ENCODE results near the gene IFIH1.
A peak's percentile ranks its signal among the peaks of the same experiment; 100 is the strongest.

Gene IFIH1

DNA sequence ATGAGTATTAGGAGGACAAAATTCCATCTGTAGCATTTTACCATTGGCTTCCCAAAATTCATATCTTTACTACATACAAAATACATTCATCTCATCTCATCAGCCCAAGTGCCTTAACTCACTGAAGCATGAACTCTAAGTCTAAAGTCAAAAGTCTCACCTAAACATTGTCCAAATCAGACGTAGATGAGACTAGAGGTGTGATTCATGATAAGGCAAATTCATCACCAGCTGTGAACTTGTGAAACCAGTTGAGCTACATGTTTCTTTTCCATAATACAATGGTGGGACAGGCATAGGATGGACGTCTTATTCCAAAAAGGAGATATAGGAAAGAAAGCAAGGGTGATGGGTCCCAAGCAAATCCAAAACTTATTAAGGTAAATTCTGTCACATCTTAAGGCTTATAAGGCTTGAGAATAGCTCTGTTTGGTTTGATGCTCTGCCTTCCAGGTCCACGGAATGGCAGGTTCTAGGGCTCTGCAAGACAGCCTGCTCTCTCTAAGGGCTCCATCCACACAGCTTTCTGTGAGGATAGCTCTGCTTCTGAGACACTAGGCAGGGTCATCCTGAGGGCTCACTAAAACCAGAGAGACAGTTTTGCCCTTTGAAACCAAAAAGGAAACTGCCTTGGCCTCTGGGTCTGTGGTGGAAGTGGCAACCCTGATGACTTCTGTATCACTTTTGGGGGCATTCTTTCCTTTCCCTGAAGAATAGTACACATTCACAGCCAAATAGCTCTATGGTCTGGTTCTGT lies 9.6 kb downstream of the IFIH1 start:
- no peak for DNase-seq

DNA sequence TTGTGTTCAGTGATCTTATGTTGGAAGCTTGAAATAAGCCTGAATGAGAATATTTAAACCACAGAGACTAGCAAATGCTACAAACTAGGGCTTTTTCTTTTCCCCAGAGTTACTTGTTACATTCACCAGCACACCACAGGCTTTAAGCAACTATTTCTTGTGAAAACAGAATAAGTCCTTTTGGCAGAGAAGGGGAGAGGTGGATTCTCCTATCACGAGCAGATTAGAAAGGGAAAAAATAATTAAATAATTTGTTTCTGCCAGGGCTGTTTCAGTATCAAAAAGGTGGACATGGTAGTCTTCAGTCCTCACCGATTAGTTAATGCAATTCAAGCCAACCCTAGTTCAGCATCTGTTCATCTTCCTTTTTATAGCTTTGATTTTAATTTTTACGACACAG lies 12.6 kb downstream of the IFIH1 start:
- no peak for DNase-seq

DNA sequence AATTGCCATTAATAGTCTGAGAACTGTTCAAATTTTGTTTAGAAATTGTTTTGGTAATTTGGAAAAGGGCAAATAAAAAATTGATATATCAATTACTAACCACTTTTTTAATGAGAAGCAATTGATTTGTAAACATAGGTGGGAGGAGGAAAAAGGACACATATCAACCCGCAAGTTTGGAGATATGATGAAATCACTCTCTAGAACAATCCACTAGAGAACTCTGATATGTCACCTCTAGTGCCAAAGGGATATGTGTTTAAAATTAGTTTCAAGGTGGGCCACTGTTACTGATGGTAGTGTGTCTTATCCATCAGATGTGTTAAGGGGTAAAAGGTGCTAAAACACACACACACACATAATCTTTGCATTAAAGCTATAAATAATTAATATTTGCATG lies 16.6 kb downstream of the IFIH1 start:
- DNase-seq, result no peak

DNA sequence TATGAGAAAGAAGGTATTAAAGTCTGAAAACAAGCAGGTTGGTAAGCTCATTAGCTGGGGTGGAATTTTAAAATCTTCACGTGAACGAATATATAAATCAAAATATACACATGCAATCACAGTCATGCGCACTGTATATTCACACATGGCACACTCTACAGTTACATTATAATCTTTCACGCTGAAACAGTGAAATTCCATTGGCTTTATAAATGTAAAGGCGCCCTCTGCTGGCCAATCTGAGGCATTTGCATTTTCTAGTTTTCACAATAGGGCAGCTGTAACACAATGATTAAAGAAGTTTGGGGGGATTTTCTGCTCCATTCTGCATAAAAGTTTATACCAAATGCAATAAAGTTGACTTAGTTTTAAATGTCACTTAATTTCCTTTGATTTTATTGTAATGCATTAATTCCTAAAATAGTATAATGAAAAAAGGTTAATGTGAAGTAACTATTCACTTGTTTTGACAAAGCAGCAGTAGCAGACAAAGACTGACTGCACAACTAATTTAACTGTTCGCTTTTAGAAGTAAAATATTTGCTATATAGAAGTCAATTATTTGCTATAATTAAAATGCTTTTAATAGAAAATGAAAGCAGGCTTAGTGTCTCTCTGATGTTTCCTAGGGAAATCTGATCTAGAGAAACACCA lies 17.2 kb downstream of the IFIH1 start:
- DNase-seq, result peak; percentile 59

DNA sequence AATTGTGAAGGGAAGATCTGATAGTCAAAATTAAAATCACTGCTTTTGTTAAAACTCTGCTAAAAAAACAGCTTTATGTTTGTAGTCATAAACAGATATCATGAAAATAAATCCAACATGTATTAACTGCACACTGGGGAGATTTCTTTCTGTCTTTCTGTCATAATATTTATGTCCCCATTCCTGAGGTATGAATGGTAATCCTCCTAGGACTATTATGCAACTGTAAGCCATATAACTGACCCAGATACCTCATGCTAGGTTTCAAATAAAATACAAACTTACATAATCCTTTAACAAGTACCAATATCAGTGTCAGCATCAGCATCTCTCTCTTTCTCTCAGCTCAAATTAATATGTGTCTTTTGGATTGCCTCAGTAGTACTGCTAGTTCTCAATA lies 18.2 kb downstream of the IFIH1 start:
- DNase-seq, result no peak

DNA sequence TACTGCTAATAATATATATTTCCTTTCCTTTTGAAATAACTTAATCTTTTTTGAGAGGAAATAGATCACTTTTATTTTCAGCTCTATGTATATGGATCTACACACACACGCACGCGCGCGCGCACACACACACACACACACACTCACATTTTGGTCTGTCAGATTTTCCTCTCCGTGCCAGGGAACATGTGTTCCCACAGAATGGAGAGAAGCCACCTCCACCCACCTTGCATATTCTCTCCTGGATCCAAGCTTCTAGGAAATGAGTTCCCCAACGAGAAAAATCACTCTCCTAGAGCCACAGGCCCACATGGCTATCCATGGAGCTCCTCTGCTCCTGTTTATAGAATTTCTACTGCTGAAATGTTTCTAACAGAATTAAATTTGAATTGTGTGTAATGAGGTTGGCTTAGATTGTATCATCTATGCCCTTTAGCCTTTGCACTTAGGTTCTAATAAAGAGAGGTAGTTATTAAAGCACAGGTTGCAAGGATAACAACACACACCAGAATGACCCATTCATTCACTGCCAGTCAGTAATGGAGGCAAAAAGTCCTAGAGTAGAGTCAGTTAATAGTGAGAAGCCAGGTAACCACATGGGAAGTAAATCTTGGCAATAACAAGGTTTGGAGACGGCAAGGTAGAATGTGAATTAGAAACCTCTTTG lies 19.7 kb downstream of the IFIH1 start:
- DNase-seq, result no peak

DNA sequence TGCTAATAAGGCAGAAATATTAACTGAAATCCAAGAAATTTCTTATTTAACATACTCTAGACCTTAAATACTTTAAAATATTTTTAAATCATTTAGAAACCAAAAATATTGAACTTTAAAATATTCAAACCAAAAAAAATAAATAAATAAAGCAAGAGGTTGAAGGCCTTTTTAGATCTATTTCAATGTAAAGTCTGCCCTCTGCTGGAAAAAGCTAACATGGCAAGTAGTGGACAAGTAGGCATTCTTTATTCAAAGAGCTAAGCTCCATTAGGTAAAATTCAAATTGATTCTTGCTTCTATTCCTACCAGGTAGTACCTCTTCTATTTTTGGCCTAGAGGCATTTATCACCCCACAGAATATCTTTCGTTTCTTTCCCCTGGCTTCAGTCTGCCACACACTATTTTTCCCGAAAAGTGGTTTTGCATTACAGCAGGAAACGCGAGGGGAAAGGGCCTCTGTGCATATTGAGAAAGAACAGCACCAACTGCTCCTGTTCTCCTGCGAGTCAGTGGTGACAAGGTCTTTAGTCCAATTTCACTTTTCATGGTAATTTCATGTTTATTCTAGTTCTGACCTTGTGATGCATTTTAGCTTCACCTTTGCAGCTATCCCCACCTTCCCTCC lies 20.4 kb downstream of the IFIH1 start:
- DNase-seq, result peak; percentile 76

DNA sequence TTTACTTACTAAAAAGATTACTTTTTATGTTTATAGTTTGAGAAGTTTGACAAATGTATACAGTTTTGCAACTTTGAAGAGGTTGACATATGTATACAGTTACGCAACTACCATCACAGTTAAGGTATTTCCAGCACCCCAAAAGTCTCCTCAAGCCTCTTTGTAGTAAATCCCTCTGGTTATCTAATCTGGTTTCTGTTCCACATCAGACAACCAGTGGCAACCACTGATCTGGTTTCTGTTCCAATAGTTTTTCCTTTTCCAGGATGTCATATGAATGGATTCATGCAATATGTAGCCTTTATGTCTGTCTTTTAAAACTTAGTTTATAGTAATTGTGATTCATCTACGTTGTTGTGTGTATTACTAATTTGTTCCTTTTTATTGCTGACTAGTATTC lies 23.5 kb downstream of the IFIH1 start:
- no peak for DNase-seq

DNA sequence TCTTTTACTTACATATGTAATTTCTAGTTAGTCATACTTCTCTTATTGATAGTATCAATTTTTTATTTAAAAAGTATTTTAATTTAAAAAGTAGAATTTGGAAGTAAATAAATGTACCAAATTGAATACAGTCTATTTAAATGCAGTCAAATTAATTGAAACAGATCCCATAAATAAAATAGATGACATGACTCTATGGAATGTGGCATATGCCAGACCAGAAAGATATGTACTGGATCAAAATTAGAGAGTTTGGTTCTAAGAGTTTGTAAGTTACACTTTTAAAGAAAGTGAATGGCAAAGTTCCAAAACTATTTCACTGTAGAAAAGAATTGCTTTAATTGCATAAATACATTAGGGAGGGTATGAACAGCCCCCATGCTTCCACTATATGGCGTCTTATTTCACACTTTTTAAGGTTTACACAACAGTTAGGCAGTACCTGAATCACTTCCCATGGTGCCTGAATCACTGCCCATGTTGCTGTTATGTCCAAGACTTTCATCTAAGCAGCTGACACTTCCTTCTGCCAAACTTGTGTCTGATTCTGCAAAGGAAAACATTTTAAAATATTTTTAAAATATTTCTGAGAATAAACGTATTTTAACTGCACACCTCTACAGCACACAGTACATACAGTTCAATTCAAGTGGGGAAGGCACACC lies 25.2 kb downstream of the IFIH1 start:
- DNase-seq, result no peak

DNA sequence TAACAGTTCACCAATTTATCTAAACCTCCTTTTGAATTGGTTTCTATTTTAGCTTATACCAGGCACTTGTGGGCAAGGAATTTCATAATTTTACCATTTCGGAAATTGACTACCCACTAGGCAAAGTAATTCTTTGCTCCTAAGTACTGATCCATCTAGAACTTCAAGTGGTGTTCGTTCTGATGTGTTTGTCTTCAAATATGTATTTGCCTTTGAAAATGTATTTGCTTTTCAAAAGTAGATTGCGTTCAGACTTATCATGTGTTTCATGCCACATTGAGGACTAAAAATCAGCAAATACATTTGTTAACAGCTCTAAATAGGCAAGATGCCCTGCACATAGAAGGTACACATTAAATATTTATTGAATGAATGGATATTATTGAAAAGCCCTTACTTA lies 26.7 kb downstream of the IFIH1 start:
- DNase-seq, result no peak

DNA sequence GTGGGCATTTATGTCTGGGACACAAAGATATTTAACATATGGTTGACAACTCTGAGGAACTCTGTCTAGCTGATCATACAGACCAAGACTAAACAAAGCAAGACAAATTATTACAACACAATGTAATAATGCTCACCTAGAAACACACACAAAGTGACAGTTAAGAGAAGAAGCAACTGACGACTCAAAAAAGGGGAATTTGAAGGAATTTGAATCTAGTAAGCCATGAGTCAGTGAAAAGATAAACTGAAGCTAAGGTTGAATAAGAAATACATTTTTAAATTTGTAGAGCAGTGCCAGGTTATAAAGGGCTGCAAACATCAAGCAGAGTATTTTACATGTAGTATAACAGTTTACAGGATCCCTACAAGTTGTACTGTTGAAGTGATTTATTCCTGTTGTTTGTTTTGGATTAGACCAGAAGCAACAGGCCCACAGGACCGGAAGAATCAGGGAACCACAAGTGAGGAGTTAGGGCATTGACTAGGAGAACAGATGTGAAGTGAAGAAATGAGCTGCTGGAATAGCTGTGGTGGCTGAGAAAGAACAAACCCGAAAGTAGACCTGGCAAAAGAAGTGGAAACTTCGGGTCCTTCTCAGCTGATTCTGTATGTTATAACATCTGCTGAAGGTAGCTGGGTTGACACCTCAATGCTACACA lies 35.6 kb downstream of the IFIH1 start:
- no peak for DNase-seq

DNA sequence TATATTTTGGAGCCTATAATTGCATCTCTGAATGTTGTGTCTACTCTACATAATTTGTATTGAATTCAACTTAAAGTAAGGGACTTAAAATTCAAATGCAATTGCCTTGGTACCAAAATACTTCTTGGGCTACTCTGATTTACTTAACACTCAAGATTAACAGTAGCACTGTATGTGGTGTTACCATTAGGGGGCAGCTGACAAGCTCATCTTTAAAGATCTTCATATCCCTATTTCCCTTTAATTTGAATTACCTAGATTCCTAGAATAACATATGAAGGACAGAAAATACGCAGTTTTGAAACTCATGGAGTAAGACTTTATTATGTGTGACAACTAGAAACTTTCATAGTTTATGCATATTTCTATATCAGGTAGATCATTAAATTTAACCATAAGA lies 37.8 kb downstream of the IFIH1 start:
- DNase-seq, result no peak

DNA sequence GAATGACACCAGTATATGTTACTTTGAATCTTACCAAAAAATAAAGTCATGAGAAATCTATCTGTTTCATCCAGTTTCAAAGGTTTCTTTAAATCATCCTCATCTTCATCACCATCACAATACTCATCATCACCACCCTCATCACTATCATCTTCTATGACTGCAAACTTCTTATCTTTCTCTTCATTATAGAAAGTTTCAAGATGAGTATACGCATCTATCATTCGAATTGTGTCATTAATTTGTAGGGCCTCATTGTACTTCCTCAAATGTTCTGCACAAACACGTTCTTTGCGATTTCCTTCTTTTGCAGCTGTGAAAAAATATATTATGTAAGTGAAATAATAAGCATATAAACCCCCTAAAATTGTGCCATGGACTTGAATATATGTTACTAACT lies 41.1 kb downstream of the IFIH1 start:
- no peak for DNase-seq

DNA sequence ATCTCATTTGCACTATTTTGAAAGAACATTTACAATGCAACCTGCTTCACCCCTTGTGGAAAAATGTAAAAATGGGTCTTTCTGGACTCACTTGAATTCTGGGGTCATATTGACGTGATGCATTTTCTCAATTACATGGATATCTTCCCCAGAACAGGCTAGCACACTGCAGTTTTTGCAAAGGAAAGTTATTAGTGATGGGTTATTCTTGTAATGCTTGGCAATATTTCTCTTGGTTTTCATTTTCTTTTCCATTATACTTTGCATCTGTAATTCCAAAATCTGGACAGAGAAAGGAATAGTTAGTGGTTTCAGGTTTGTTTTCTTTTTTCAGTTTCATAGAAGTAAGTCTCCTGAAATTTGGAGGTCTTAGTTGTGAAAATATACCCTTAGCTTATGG lies 50.5 kb downstream of the IFIH1 start:
- DNase-seq, result no peak

DNA sequence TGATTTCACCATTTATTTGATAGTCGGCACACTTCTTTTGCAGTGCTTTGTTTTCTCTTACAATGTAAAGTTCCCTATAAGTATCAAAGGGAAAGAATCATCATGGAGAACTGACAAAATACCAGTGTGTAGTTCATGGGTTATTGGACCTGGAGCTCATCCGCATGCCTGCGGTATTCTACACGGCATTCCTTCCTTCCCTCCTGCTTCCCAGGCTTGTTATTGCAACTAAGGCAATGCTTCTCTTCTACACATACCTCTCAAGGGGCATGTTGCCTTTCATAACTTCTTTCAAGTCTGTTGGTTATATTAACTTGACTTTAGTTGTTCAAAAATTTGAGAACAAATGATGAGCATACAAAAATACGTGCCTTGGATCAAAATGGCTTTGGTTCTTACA lies 51.0 kb downstream of the IFIH1 start:
- no peak for DNase-seq

DNA sequence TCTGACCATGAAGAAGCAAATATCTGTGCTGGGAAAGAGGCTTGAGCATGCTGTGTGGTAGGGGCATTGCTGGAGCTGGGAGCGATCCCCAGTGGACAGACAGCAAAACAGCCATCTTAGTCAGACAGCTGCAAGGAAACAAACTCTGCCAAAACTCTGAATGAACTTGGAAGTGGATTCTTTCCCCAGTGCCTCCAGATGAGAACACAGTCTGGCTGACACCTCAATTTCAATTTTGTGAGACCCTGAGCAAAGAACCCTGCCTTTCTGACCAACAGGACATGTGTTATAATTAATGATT lies 52.1 kb downstream of the IFIH1 start:
- DNase-seq, result no peak

DNA sequence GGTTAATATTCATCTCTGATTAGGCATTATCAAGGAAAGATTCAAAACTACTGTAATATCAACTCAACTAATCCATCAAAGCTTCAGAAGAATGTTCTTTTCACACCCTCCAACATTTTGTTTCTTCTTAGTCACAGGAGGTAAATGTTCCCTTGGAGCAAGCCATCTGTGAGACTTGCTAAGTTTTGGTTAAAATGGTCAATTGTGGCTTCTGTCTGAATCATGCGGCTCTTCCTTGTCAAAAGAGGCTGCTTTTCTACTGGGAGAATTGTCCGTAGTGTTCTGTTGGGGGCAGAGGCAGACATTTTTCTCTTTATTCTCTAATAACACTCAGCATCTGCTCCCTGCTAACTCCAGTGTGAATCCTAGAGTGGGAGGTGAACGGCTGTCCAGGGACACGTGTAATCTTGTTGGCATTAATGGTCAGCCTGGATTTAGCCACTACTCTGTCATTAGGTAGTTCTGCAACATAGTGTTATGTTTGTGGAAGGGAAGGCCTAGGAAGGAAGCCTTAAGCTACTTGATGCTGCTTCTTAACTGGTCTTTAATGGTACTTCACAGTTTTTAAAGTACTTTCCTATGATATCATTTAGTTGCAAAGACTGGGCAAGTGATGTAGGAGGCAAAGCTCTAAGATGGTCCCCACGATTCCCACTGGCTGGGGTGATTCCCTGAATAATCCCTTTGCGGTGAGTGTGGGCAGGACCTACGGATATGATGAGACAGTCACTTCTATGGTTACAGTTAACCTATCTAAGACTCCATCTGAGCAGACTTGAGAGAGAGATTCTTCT lies 52.6 kb downstream of the IFIH1 start:
- no peak for DNase-seq

DNA sequence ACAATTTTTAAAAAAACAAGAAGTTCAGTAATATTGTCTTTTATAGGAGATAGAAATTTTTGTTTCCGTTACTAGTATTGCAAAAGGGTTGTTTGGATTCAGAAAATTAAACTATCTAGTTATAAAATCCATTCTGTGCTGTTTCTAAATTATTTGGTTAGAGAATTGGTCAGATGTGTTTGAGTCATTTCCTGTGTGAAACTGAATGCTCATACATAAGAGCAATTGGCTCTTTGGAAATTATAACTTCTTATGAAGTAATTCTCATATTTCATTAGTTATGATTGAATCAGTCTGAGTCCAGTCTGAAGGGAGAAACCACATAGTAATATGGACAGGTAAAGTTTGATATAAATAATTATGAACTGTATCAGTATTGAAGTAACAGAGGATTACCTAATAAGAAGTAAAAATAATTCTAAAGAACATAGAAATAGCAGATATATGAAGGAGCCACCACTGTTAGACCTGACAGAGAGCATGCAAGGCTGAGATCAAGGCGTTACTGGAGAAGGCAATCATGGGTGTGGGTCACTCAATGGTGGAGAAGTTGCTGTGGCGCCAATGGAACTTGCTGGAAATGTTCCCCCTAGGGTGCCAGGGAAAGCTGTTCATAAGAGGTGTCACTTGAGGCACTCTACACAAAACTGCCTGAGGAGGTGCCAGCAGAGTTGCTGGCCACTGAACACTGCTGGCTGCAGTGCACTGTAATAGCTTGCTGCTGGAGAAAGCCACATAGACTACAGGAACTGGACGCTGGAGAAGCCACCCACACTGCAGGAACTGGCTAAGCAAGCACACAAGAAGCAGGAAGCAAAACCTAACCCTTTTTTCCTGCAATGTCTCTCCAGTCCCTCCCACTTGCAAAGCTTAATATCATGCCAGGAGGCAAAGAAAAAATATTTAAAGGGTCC lies 57.2 kb downstream of the IFIH1 start:
- peak; percentile 23 for DNase-seq

DNA sequence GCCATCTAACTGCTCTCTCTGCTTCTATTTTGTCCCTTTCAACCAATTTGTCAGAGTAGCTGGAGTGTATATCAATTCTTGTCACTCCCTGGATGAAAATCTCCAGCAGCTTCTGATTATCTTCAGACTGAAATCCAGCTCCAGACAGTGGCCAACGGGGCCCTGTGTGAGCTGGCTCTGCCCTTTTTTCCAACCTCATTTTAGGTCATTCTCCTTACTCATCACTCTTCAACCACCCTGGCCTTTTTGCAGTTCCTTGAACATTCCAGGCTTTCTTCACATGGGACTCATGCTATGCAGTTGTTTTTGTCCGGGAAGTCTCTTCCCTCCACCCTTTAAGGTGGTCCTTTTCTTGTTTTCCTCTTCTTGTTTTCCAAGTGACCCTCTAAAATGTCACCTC lies 59.8 kb downstream of the IFIH1 start:
- DNase-seq, result no peak

DNA sequence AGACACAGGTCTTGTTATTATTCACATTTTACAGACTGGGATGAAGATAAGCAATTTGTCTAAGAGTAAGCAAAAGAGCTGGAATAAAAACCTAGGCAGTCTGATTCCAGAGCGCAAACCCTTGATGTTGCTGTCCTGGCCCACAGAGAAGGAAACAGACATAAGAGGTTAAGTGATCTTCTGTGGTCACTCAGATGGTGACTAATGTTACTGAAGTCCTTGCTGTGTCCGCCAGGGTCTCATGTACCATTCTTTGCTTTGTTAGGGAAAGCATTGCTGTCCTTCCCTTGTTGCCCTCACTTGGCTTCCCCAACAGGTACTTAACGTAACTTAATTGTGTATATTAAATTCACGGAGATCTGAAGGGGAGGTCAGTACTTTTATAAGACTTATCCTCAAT lies 60.3 kb downstream of the IFIH1 start:
- no peak for DNase-seq

DNA sequence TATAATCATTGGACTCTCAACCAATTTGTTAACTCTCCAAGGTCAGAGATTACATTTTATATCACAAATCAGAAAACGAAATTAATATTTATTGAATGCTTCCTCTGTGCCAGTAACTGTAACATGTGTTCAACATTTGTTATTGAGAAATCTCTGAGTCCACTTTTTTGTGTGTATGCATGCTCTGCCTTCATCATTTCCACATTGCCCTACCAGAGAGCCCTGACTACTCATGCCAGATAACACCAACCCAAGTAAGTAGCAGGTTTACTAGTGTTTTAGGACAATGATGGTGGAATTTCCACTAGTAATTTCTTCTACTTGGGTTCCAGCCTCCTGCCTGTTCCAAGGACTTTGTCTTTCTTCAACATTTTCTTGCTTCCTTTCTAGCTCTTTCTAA lies 61.1 kb downstream of the IFIH1 start:
- no peak for DNase-seq
